Measurements from ENCODE around the gene OR2B3. TPM values are rescaled to one million over a fixed set of nuclear protein-coding genes. Genes with fewer than 3 reads are reported as not detected.

The OR2B3 gene
- total and polyA plus RNA-seq, 4 donors, result not detected

DNA sequence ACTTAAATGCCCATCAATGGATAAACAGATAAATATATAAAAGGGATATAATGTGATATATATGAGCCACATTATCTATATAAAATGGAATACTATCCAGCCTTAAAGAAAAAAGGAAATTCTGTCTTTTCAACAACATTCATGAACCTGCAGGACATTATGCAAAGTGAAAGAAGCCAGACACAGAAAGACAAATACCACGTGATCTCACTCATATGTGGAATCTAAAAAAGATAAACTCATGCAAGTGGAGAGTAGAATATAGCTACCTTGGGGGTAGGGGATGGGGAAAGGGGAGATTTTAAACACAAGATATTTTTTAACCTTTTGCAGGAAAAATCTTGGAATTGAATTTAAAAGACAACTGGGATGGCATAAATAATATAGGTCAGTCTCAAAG, 10.7 kb upstream of the OR2B3 start:
- WGBS, 2 donors, result 42 to 56% methylated on average over 1 of the region's 1 CpG
- H3K4me1 ChIP-seq (ENCODE audit: control insufficient read depth in 1 of 2, insufficient read depth in 2 of 2, low read length in 2 of 2), result no peaks in the 10 kb centered on the region
- no peaks in the 10 kb centered on the region for H3K27me3 ChIP-seq (ENCODE audit: control insufficient read depth in 1 of 2, insufficient read depth in 2 of 2, low read length in 1 of 2)
- H3K9me3 ChIP-seq (ENCODE audit: control insufficient read depth, low read length), result no peaks in the 10 kb centered on the region
- no peaks in the 10 kb centered on the region for H3K36me3 ChIP-seq (ENCODE audit: control insufficient read depth in 1 of 2, insufficient read depth in 2 of 2, low read length in 1 of 2)
- intact Hi-C loops (cut with DNase I), result no loop called here
- no peak for DNase-seq
- H3K27ac ChIP-seq (ENCODE audit: low read depth in 1 of 2, low read length in 2 of 2), result no peak overlapping the region
- H3K4me3 ChIP-seq (ENCODE audit: low read length in 2 of 2), result no peak overlapping the region
- ATAC-seq (ENCODE audit: low FRiP score), result no peak

DNA sequence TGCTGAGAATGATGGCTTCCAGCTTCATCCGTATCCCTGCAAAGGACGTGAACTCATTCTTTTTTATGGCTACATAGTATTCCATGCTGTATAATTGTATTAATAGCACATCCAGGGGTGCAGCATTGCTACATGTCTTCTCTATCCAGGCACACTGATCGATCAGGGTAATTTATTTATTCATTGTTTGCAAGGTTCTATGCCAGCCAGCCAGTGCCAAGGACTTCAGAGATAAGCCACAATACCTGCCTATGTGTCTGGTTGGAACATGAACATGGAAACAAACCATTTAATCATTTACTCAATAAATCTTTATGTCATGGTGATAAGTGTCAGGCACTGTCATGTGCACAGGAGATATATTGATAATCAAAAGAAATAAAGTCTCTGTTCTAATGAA, 5.8 kb upstream of the OR2B3 start:
- intact Hi-C loops (cut with DNase I), result no loop called here
- Histone ChIP-seq H3K36me3 (ENCODE audit: control insufficient read depth in 1 of 2, insufficient read depth in 2 of 2, low read length in 1 of 2) (no peaks in the 10 kb centered on the region), H3K4me3 (ENCODE audit: low read length in 2 of 2) (no peak overlapping the region), H3K9me3 (ENCODE audit: control insufficient read depth, low read length) (no peaks in the 10 kb centered on the region), H3K27me3 (ENCODE audit: control insufficient read depth in 1 of 2, insufficient read depth in 2 of 2, low read length in 1 of 2) (no peaks in the 10 kb centered on the region), H3K4me1 (ENCODE audit: control insufficient read depth in 1 of 2, insufficient read depth in 2 of 2, low read length in 2 of 2) (no peaks in the 10 kb centered on the region), H3K27ac (ENCODE audit: low read depth in 1 of 2, low read length in 2 of 2) (no peak overlapping the region)
- ATAC-seq (ENCODE audit: low FRiP score), result no peak
- WGBS, 2 donors, result 72 to 85% methylated on average over 3 of the region's 3 CpGs
- no peak for DNase-seq

DNA sequence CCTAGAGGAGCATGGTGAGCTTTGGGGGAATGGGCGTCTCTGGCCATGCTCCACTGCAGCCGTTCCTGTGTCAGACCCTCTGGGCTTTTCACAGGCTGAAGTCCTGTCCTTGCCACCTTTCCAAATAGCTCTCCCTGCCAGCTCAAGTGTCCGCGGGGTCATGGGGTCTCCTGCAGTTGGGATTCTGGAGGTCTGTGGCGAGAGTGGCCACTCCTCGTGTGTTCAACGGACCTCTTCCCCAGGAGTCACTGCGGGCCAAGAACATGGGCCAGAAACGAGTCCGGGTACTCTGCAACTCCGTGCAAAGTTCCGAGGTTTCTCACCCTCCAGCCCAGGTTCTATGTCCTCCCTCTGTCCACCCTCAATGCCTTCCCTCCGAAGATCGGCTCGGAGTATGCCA, 4.7 kb downstream of the OR2B3 start:
- H3K9me3 ChIP-seq (ENCODE audit: control insufficient read depth, low read length), result peaks cover 4% of the 10 kb centered on the region
- WGBS, 2 donors, result 91% methylated on average over 15 of the region's 15 CpGs
- no peak overlapping the region for H3K27ac ChIP-seq (ENCODE audit: low read depth in 1 of 2, low read length in 2 of 2)
- ATAC-seq (ENCODE audit: low FRiP score), result no peak
- H3K4me1 ChIP-seq (ENCODE audit: control insufficient read depth in 1 of 2, insufficient read depth in 2 of 2, low read length in 2 of 2), result no peaks in the 10 kb centered on the region
- intact Hi-C loops (cut with DNase I), result no loop called here
- no peak overlapping the region for H3K4me3 ChIP-seq (ENCODE audit: low read length in 2 of 2)
- H3K27me3 ChIP-seq (ENCODE audit: control insufficient read depth in 1 of 2, insufficient read depth in 2 of 2, low read length in 1 of 2), result peaks cover 0 to 2% of the 10 kb centered on the region in 2 donors
- H3K36me3 ChIP-seq (ENCODE audit: control insufficient read depth in 1 of 2, insufficient read depth in 2 of 2, low read length in 1 of 2), result no peaks in the 10 kb centered on the region
- no peak for DNase-seq

DNA sequence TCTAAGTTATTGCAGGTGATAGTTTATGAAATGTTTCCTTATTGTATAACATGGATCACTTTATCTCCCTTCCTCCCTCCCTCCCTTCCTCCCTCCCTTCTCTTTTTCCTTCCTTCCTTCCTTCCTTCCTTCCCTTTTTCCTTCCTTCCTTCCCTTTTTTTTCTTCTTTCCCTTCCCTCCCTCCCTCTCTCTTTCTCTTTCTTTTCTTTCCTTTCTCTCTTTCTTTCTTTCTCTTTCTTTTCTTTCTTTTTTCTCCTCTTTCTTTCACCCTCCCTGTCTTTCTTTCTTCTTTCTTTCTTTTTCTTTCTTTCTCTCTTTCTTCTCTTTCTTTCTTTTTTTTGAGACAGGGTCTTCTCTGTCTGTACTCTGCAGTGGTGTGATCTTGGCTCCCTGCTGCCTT, 5.8 kb downstream of the OR2B3 start:
- H3K27me3 ChIP-seq (ENCODE audit: control insufficient read depth in 1 of 2, insufficient read depth in 2 of 2, low read length in 1 of 2), result peaks cover 0 to 2% of the 10 kb centered on the region in 2 donors
- no peak overlapping the region for H3K4me3 ChIP-seq (ENCODE audit: low read length in 2 of 2)
- intact Hi-C loops (cut with DNase I), result no loop called here
- H3K36me3 ChIP-seq (ENCODE audit: control insufficient read depth in 1 of 2, insufficient read depth in 2 of 2, low read length in 1 of 2), result no peaks in the 10 kb centered on the region
- H3K9me3 ChIP-seq (ENCODE audit: control insufficient read depth, low read length), result peaks cover 2% of the 10 kb centered on the region
- no peaks in the 10 kb centered on the region for H3K4me1 ChIP-seq (ENCODE audit: control insufficient read depth in 1 of 2, insufficient read depth in 2 of 2, low read length in 2 of 2)
- no peak overlapping the region for H3K27ac ChIP-seq (ENCODE audit: low read depth in 1 of 2, low read length in 2 of 2)
- no peak for ATAC-seq (ENCODE audit: low FRiP score)
- no peak for DNase-seq

DNA sequence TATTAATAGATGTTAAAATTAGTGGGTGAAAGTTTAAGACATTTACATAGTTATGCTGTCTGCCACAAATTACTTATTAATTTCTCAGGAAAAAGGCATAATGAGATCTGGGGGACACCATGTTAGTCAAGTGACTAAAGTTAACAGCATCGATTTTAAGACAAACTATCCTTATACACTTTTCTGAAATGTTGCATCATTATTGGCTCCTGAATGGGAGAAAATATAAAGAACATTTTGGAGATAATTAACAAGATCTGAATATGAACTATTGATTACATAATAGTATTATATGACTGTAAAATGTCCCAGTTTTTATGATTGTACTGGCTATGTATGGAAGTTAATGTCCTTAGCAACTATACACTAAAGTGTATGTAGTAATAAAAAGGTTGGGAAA, 7.9 kb downstream of the OR2B3 start:
- H3K4me1 ChIP-seq (ENCODE audit: control insufficient read depth in 1 of 2, insufficient read depth in 2 of 2, low read length in 2 of 2), result no peaks in the 10 kb centered on the region
- H3K4me3 ChIP-seq (ENCODE audit: low read length in 2 of 2), result no peak overlapping the region
- intact Hi-C loops (cut with DNase I), result no loop called here
- no peaks in the 10 kb centered on the region for H3K36me3 ChIP-seq (ENCODE audit: control insufficient read depth in 1 of 2, insufficient read depth in 2 of 2, low read length in 1 of 2)
- peaks cover 0 to 2% of the 10 kb centered on the region in 2 donors for H3K27me3 ChIP-seq (ENCODE audit: control insufficient read depth in 1 of 2, insufficient read depth in 2 of 2, low read length in 1 of 2)
- H3K9me3 ChIP-seq (ENCODE audit: control insufficient read depth, low read length), result peaks cover 2% of the 10 kb centered on the region
- ATAC-seq (ENCODE audit: low FRiP score) (no peak), DNase-seq (no peak)
- 73 to 80% methylated on average over 1 of the region's 1 CpG for WGBS, 2 donors
- no peak overlapping the region for H3K27ac ChIP-seq (ENCODE audit: low read depth in 1 of 2, low read length in 2 of 2)

DNA sequence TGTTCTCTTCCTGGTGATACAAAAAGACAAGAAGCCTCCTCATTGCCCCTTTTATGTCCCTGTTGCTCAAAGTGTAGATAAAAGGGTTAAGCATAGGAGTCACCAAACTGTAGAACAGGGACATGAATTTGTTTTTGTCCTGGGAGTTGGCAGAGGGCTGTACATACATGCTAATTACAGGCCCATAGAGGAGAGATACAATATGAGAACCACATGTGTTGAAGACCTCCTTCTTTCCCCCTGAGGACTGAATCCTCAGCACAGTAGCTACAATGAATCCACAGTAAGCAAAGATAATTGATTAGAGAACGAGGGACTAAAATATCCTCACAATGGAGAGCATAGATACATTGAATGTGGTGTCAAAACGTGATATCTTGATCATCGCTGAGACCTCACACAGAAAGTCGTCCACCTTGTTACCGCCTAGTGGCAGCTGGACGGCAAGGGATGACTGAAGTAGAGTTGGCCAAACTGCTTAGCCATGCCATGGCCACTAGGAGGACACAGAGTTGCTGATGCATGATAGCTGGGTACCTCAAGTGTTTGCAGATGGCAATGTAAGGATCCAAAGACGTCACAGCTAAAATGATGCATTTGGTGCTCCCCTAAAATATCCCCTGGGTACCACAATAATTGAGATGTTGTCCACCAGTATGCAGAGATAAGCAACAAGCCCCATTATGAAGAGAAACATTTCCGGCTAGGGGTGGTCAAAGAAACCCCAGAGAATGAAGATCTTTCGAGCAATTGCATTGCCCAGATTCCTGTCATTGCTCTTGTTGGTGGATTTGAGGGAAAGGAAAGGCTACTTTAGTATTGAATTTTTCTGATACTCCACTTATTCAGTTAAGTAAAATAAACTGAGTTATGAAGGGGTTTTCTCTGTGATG, 15.0 kb downstream of the OR2B3 start:
- WGBS, 2 donors, result 31% methylated on average over 9 of the region's 9 CpGs
- ATAC-seq (ENCODE audit: low FRiP score) (no peak), DNase-seq (no peak)
- Histone ChIP-seq H3K4me3 (ENCODE audit: low read length in 2 of 2) (no peak overlapping the region), H3K27ac (ENCODE audit: low read depth in 1 of 2, low read length in 2 of 2) (no peak overlapping the region), H3K4me1 (ENCODE audit: control insufficient read depth in 1 of 2, insufficient read depth in 2 of 2, low read length in 2 of 2) (no peaks in the 10 kb centered on the region), H3K36me3 (ENCODE audit: control insufficient read depth in 1 of 2, insufficient read depth in 2 of 2, low read length in 1 of 2) (no peaks in the 10 kb centered on the region), H3K9me3 (ENCODE audit: control insufficient read depth, low read length) (no peaks in the 10 kb centered on the region), H3K27me3 (ENCODE audit: control insufficient read depth in 1 of 2, insufficient read depth in 2 of 2, low read length in 1 of 2) (no peaks in the 10 kb centered on the region)
- intact Hi-C loops (cut with DNase I), result no loop called here

DNA sequence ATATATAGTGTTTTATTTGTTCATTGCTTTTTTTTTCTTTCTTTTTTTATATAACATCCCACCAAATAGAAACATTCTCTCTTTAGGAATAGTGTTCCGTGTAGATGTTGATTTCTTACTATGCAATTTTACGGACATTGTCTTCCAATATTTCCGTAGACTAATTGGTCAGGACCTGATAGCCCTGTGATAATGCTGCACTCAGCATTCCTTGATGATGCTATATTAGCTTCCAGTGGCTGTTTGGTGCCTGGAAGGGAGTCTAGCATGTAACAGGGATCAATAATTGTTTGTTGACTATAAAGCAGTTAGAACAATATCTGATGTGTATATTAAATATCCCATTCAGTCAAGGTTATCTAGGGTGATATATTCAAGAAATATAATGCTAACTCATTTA, 35.4 kb downstream of the OR2B3 start:
- intact Hi-C loops (cut with DNase I), result no loop called here
- Histone ChIP-seq H3K9me3 (ENCODE audit: control insufficient read depth, low read length) (no peaks in the 10 kb centered on the region), H3K27me3 (ENCODE audit: control insufficient read depth in 1 of 2, insufficient read depth in 2 of 2, low read length in 1 of 2) (no peaks in the 10 kb centered on the region), H3K27ac (ENCODE audit: low read depth in 1 of 2, low read length in 2 of 2) (no peak overlapping the region), H3K36me3 (ENCODE audit: control insufficient read depth in 1 of 2, insufficient read depth in 2 of 2, low read length in 1 of 2) (no peaks in the 10 kb centered on the region), H3K4me1 (ENCODE audit: control insufficient read depth in 1 of 2, insufficient read depth in 2 of 2, low read length in 2 of 2) (no peaks in the 10 kb centered on the region), H3K4me3 (ENCODE audit: low read length in 2 of 2) (no peak overlapping the region)
- ATAC-seq (ENCODE audit: low FRiP score), result no peak
- DNase-seq, result no peak
- WGBS, 2 donors, result 84% methylated on average over 3 of the region's 3 CpGs

DNA sequence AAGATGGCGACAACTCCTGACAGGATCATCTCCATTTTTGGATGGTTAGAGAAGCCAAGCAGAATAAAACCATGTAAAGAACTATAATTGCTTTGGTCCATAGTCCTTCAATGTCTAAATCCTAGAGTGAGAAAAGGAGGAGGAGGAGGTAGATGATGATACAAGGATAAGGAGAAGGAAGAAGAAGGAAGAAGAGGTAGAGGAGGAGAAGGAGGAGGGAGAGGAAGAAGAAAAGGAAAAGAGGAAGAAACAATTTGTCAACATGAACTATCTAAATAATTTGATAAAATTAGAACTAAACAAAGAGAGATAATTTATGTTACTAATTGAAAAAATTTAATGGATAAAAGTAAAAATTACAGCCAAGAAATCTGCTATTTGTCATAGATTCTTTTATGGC, 42.0 kb downstream of the OR2B3 start, which contains the start of gene OR2W1:
Gene OR2W1 (minus strand): TSS at position 101 of the 400 bp plus-strand sequence. CDS start 0 bp downstream, at position 101.
- H3K27me3 ChIP-seq (ENCODE audit: control insufficient read depth in 1 of 2, insufficient read depth in 2 of 2, low read length in 1 of 2), result no peaks in the 10 kb centered on the region
- H3K9me3 ChIP-seq (ENCODE audit: control insufficient read depth, low read length), result peaks cover 1% of the 10 kb centered on the region
- H3K36me3 ChIP-seq (ENCODE audit: control insufficient read depth in 1 of 2, insufficient read depth in 2 of 2, low read length in 1 of 2), result no peaks in the 10 kb centered on the region
- ATAC-seq (ENCODE audit: low FRiP score) (no peak), DNase-seq (no peak)
- intact Hi-C loops (cut with DNase I), result no loop called here
- 66 to 70% methylated on average over 1 of the region's 1 CpG for WGBS, 2 donors
- H3K27ac ChIP-seq (ENCODE audit: low read depth in 1 of 2, low read length in 2 of 2), result no peak within 1 kb of the TSS
- H3K4me1 ChIP-seq (ENCODE audit: control insufficient read depth in 1 of 2, insufficient read depth in 2 of 2, low read length in 2 of 2), result no peaks in the 10 kb centered on the region
- H3K4me3 ChIP-seq (ENCODE audit: low read length in 2 of 2), result no peak within 1 kb of the TSS

All from aorta (tissue), 5 donors.